TTC549 (cell line): ENCODE data around the gene RNASE1.

Experiments used
- FAIRE-seq: peaks from 2 replicates; lab custom pipeline; 2012; peaks lifted over from hg19 to GRCh38; lab: Jason Lieb, UNC

Gene RNASE1

DNA sequence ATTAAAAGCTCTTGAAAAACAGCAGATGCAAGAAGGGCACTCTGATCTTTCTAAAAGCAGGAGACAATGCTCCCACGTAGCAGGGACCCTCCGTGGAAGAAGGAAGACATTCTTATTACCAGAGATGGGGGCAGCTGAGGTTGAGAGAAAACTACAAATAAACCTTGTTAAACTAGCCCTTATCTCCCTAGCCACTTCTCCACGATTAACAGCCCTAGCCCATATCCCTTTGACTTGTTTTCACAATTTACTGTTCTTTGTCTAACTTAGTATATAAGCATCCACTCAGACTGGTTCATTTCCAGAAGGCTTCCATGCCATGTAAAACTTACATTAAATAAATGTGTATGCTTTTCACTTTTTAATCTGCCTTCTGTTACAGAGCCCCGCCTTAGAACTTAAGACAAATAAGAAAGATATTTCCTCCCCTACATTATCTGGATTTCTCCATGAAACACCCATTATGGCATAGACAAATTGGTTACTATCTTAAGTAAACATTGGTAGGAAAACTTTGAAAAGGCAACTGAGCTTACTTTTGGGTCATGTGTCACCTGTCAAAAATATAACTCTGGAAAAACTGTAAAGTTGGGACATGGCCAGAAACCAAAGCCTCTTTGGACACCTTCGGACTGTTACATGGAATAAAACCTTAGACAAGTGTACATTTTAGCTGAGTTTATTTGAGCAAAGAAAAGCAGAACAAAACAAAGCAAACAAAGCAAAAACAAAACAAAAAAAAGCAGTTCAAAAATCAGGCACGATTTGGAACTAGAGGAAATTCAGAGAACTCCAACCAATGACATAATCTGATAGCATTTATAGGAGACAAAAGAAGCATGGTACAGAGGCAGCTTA is 4.9 kb upstream of the RNASE1 start:
- no peak for FAIRE-seq

DNA sequence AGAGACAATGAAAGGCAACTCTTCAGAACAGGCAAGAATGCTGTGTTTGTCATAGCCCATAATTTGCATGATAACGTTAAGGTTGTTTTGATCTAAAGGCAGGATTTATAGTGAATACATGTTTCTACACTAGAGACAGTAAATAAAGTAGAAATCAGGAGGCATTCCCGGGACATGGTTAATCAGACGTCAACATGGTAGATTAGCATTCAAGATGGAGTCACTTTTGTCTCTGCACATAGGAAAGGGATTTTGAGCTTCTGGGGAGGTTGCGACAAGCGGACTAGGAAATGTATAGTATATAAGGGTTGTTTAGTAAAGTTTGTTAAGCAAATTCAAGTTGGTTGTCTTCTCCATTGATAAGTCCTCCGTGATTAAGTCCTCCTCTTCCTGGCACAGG is 2.8 kb upstream of the RNASE1 start:
- FAIRE-seq: no peak

DNA sequence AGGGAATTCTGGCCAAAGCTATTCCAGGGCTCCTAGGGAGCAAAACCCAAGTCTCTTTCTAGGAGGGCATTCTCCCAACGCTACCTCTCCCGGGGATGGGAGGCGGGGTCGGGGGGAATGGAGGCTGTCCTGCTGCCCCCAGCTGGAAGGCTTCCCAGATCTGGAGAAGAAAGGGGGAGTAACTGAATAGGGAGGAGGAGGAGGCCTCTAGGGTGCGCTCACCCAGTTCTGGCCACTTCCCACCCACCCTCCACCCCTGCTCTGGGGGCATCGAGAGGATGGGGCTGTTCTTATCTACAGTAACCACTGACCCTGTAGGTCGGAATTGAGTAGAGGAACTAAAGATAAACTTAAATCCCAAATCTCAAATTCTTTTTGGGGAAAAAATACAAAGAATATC is 579 bp upstream of the RNASE1 start:
- FAIRE-seq: no peak

DNA sequence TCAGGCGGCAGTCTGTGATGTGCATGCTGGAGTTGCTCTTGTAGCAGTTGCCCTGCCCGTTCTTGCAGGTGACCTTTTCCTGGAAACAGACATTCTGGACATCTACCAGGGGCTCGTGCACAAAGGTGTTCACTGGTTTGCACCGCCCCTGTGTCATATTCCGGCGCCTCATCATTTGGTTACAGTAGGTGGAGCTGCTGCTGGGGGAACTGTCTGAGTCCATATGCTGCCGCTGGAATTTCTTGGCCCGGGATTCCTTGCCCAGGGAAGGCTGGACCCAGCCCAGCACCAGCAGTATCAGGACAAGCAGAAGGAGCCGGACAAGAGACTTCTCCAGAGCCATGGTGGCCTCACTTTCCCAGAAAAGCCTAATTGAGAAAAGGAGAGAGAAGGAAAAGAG is 918 bp downstream of the RNASE1 start:
- no peak for FAIRE-seq

DNA sequence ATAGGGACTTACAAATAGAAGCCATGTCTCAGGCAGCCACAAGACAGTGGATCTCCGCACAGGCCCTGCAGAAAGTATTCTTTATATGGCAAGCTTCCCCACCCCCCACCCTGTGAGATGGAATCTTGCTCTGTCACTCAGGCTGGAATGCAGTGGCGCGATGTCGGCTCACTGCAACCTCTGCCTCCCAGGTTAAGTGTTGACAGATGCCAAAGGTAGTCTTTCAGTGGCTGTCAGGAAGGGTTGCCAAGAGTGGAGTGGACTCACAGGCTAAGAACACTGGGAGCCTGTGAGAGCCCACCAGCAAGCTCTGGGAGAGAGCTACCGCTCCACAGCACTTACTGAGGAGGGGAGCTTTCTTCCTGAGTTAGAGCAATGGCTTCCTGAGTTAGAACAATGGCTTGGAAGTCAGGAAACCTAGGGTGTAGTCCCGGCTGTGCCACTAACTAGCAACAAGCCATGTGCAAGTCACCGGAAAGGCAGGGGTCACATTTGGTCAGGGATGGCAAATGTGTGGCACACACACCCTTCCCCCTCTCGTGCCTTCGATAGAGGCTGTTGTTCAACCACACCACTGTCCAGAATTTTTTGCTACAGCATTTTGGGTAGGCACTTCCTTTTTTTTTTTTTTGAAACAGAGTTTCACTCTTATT is 2.6 kb downstream of the RNASE1 start:
- FAIRE-seq: no peak

DNA sequence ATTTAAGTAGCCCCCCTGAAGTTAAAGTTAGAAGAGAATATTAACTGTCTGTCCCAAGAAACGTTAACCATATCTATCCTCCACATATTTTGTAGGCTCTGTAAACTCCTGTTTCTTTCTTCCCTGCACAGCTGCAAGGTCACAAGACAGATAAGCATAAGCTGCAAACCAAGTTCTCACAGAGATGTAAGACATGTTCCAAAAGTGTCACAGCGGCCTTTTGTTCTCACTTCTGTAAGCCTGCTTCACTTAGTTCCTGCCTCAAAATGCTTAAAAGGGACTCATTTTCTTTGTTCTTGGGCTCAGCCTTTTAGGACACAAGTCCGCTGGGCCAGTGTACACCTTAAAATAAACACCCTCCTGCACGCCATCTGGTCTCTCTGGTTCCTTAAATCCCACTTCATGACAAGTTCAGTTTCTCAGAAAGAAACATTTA is 3.2 kb downstream of the RNASE1 start:
- FAIRE-seq: no peak

DNA sequence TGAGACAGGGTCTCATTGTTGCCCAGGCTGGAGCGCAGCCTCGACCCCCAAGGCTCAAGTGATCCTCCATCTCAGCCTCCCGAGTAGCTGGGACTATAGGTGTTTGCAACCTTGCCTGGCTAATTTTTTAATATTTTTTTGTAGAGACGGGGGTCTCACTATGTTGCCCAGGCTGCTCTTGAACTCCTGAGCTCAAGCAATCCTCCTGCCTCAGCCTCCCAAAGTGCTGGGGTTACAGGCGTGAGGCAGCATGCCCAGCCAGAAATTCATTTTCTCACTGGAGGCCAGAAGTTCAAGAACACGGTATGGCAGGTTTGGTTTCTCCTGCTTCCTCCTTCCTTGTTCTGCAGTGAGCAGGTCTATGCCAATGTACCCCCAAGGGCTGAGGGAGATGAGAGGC is 3.7 kb downstream of the RNASE1 start:
- no peak for FAIRE-seq

DNA sequence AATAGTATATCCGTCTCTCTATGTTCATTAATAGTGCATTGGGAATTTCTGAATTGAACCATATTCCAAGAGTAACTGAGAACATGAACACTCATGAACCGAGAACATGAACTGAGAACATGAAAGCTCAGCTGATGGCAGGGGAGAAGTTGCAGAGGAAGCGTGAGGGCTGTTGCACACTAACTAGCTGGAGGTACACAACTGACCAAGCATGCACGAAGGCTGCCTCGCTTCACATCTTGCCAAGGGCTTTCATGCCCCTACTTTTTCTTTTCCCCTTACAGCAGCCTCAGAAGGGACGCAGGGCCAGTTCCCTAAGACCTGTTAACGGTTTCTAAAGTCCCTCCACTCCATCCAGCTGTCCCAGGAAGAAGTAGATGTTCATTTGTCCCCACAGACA is 4.3 kb downstream of the RNASE1 start:
- FAIRE-seq: no peak

DNA sequence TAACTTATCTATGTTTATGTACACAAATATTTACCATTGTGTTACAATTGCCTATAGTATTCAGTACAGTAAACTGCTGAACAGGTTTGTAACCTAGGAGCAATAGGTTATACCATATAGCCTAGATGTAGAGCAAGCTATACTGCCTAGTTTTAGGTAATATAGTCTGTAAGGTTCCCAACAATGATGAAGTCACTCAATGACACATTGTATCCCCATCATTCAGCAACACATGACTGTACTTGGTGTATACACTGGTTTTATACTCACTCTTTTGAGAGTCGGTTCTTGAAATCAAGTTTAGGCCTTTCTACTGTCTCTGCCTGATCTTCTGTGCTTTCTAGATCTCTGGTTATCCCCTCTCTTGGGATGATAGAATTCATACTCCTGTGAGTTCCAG is 5.5 kb downstream of the RNASE1 start:
- FAIRE-seq: no peak

DNA sequence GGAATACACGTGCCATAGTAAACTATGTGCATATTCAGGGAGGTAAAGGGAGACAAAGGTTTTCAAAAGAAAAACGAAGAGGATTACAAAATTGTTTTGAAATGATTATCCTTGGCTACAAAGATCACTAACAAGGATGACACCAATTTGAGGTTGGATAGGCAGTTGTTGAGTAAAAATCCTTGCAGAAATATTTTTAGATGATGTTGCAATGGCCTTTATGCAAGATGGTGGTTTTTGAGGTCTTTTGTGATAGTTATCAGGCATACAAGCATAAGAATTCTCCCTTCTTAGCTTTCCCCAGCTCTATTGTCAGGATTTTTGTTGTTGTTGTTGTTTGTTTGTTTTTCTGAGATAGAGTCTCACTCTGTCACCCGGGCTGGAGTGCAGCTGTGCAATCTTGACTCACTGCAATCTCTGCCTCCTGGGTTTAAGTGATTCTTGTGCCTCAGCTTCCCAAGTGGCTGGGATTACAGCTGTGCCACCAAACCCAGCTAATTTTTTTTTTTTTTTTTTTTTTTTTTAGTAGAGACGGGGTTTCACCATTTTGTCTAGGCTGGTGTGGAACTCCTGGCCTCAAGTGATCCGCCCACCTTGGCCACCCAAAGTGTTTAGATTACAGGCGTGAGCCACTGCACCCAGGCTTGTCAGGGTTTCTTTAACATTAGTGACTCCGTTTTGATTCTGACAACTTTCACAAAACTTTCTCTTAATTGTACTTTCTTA is 7.8 kb downstream of the RNASE1 start:
- FAIRE-seq: no peak

DNA sequence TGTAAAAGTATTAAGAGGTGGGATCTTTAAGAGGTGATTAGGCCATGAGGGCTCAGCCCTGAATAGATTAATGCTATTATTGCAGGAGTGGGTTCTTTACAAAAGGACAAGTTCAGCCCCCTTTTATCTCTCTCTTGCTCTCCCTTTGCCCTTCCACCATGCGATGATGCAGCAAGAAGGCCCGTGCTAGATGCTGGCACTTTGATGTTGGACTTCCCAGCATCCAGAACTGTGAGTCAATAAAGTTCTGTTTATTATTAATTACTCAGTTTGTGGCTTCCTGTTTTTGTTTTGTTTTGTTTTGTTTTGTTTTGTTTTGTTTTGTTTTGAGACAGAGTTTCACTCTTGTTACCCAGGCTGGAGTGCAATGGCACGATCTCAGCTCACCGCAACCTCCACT is 10.1 kb downstream of the RNASE1 start:
- no peak for FAIRE-seq

DNA sequence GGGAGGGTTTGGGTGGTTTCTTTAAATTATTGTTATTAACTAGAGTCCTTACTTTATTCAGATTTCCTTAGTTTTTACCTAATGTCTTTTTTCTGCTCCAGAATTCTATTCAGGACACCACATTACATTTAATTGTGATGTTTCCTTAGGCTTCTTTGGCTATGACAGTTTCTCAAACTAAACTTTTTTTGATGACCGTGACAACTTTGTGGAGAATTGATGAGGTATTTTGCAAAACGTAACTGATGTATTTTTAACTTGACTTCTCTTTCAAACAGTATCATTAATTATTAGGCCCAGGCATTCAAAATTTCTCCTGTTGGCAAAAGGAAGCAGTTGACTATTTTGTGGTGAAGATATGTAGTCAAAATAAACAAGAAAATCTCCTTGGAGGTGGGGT is 11.0 kb downstream of the RNASE1 start:
- FAIRE-seq: no peak

DNA sequence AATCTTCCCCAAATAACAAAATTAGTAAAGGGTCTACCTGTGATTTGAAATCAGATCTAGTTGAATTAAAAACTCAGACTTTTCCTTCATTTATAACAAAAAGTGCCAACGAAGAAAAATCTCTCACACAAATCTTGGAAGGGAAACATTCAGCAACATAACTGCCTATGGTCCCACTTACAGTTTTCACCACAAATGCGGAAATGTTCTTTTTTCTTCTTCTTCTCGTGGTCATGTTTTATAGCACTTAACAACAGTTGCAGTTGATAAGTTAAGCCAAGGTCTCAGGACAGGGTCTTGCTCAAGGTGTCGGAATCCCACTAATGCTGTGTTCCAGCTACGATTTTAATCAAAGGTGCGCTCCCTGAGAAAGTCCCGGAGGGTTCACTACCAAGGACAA is 11.5 kb downstream of the RNASE1 start:
- no peak for FAIRE-seq

DNA sequence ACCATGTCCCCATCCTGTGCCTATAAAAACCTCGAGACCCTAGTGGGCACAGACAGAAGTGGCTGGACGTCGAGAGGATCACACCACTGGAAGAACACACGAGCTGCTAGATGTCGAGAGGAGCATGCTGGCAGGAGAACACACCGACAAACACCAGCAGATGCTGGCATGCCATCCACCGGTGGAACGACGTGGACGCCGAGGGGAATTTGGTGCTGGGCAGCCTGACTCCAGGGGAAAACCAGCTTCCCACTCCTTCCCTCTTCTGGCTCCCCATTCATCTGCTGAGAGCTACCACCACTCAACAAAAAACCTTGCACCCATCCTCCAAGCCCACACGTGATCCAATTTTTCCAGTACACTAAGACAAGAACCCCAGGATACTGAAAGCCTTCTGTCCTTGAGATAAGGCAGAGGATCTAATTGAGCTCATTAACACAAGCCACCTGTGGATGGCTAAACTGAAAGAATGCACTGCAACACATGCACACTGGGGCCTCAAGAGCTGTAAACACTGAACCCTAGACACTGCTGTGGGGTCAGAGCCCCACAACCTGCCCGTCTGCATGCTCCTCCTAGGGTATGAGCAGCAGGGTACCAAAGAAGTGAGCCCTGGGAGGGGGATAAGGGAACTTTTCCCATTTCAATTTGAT is 12.1 kb downstream of the RNASE1 start:
- no peak for FAIRE-seq

DNA sequence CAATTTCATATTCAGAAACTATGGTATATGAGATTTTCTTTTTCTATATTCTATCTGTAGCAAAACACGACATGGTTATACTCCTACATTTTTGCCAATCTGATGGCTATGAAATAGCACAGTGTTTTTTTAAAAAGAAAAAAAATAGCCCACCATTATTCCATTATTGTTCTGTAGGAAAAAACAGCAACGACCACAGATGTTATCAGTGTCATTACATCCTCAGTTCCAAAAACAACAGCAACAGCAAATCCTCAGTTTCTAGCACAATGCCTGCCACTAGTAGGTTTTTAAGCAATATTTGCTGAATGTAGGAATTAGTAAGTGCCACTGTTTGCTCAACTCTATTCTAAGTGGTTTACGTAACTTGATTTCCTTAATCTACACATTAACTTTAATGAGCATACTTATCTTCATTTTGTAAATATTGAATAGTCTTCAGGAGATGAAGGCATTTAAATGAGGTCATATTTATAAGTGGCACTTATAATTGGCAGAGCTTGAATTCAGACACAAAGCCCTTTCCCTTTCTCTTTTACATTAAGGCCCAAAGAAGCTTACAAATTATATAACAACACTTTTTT is 13.3 kb downstream of the RNASE1 start:
- no peak for FAIRE-seq

DNA sequence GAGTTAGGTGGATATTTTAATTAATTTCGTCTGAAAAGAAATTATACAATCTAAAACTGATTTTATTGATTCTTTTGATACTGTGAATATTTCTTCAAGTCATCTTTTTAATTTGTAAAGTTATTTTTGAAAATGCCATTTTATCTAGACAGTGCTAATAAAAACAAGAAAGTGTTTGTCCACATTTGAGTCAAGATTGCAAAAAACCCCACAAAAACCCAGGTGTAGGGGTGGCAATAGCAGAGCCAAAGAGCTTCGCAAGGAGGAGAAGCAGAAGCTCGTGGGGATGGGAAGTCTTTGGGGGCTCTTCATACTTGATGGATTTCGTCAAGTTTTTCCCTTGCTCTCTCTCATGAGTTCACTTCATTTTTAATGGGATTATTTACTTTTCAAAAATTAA is 15.6 kb downstream of the RNASE1 start:
- no peak for FAIRE-seq

DNA sequence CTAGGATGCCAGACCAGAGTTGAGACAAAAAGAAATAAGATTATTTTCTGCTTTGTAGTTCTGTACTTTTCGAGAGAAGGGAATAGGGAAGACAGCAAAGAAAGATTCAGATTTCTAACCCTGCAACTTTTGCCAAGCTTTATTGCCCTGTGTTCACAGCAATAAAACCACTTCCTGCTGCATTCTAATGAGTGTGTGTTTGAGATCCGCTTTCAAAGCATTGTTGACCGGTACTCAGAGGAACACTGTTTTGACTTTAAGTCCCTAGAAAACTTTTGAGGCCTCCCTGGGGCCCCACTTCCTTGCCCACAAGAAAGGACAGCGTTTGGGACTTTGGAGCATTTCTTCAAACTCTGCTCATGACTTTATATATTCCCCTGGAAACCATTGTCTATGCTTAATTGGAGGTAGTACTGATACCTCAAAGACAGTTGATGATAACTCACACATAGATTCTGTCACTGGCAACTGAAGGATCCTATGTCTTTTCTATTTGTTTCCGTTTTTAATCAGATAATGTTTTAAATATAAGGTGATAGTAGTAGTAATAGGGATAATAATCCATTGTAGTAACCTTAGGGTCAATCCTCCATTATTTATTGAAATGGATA is 20.3 kb downstream of the RNASE1 start:
- FAIRE-seq: no peak

DNA sequence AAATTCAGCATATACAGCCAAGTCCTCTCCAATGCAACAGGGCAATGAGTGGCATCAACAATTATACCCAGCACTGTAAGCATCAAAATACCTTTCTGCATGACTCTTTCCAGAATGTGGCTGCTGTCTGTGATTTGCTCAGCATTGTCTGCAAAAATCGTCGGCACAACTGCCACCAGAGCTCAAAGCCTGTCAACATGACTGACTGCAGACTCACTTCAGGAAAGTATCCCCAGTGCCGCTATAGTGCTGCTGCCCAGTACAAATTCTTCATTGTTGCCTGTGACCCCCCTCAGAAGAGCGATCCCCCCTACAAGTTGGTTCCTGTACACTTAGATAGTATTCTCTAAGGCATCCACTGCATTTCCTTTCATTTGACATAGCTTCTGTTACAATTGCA is 20.8 kb downstream of the RNASE1 start:
- no peak for FAIRE-seq

DNA sequence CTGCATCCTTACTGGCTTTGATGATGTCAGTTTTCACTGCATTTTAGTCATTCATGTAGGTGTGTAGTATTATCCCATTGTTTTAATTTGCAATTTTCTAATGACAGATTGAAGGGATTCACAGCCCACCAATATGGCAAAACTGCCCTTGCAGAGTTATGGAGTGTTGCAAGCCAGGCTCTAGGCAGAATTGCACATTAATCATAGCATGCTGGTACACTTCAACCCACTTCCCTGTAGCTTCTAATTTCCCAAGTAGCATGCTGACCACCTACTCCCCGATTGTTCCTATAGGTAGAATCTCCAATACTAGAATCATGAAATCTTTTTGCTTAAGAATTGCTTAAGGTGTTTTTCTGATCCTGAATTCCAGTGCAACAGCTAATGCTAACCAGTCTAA is 26.7 kb downstream of the RNASE1 start:
- FAIRE-seq: no peak

DNA sequence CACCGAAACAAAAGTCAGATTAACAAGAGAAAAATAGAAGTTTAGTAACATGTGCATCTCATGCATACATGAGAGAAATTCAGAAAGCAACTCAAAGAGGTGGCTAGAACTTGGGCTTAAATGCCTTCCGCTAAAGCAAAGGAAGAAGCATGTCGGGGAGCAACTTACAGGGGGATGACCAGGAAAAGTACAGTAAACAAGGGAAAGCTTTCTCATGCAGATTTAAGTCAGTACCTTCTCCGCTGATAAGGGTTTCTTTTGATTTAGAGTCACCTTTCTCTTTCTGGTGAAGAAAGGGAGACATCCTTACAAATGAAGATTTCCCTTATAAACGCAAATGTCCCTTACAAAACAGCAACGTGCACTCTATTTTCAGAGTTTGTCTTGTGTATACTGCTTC is 27.6 kb downstream of the RNASE1 start:
- no peak for FAIRE-seq

DNA sequence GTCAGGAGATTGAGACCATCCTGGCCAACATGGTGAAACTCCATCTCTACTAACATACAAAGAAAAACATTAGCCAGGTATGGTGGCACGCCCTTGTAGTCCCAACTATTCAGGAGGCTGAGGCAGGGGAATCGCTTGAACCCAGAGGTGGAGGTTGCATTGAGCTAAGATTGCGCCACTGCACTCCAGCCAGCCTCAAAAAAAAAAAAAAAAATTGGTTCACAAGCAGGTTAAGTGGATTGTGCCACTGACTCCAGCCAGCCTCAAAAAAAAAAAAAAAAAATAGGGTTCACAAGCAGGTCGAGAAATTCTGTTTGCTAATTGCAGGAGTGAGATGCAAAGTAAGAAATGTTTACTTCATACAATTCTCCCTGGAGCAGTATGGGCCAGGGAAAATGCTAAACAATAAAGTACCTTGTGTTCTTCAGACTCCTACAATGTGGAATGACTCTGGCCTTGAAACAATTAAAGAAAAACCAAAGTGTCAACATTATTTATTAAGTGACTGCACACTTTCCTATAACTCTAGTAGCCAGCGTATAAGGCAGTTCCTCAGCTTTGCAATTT is 28.3 kb downstream of the RNASE1 start:
- FAIRE-seq: no peak

DNA sequence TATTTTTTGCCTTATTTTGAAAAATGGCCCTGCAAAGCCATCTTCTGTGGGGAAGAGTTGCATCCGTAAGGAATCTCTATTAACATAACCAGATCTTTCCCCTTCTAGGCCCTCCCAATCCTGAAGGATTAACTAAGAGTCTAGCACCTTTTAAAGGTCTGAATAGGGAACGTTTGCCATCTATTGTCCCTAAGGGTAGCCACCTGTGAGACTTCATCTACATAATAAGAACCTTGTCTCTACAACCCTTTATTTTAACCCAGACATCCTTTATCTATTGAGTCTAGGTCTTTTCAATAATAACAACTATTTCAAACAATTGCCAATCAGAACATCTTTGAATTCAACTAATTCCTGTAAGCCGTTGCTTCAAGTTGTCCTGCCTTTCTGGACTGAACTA is 30.0 kb downstream of the RNASE1 start:
- FAIRE-seq: no peak
